CD8-positive, alpha-beta memory T cell (primary cell): Measurements from ENCODE around the gene USP40. TPM values are rescaled to one million over a fixed set of nuclear protein-coding genes. Genes with fewer than 3 reads are reported as not detected.

Experiments used
- CTCF ChIA-PET: fragments of 350-600 bp; sonication (Branson Sonifier 250); formaldehyde crosslinking; loops from one replicate; lab custom pipeline; 2021; ENCODE audit warnings: antibody characterized with exemption; lab: Charles Lee
- POLR2A ChIA-PET: fragments of 350-600 bp; sonication (Branson Sonifier 250); formaldehyde crosslinking; loops from one replicate; lab custom pipeline; 2021; ENCODE audit warnings: antibody characterized with exemption; lab: Charles Lee
- DNase-seq, 5 donors: peaks; one replicate each; pipeline versions ENCODE4 v3.0.0 to v3.0.0-alpha.2; 2020 to 2022; ENCODE audit warnings: mixed read lengths in 1 of 5
- H3K27ac ChIP-seq: one replicate; pipeline ENCODE4 v1.7.0; 2013; ENCODE audit warnings: low read depth, mild to moderate bottlenecking, low read length, moderate library complexity
- H3K27me3 ChIP-seq: 2 replicates; pipeline ENCODE4 v1.7.0; 2013; ENCODE audit warnings: low read length, mild to moderate bottlenecking; ENCODE audit not compliant: insufficient read depth, poor library complexity, severe bottlenecking
- H3K36me3 ChIP-seq: 2 replicates; pipeline ENCODE4 v1.7.0; 2013; ENCODE audit warnings: mild to moderate bottlenecking, low read length, moderate library complexity; ENCODE audit not compliant: insufficient read depth
- H3K4me1 ChIP-seq: 2 replicates; pipeline ENCODE4 v1.7.0; 2013; ENCODE audit warnings: mild to moderate bottlenecking, low read length, moderate library complexity; ENCODE audit not compliant: insufficient read depth
- H3K4me3 ChIP-seq: 2 replicates; pipeline ENCODE4 v1.7.0; 2013; ENCODE audit warnings: mild to moderate bottlenecking, low read length
- H3K9me3 ChIP-seq: 2 replicates; pipeline ENCODE4 v1.7.0; 2013; ENCODE audit warnings: mild to moderate bottlenecking, low read length
- H3K27ac Mint-ChIP-seq, 8 donors: one replicate each; pipeline ENCODE4 v1.8.0; 2020 to 2021; ENCODE audit warnings: mixed read lengths in 8 of 8, mild to moderate bottlenecking in 6 of 8, inconsistent platforms in 3 of 8, moderate library complexity in 3 of 8
- H3K27me3 Mint-ChIP-seq, 2 donors: one replicate each; pipeline ENCODE4 v1.8.0; 2020 to 2021; ENCODE audit warnings: mixed read lengths in 2 of 2, mild to moderate bottlenecking in 1 of 2, moderate library complexity in 1 of 2
- H3K36me3 Mint-ChIP-seq, 3 donors: one replicate each; pipeline ENCODE4 v1.8.0; 2020 to 2021; ENCODE audit warnings: mixed read lengths in 3 of 3, inconsistent platforms in 1 of 3, mild to moderate bottlenecking in 1 of 3
- H3K4me1 Mint-ChIP-seq, 3 donors: one replicate each; pipeline ENCODE4 v1.8.0; 2020 to 2021; ENCODE audit warnings: mixed read lengths in 3 of 3, inconsistent platforms in 1 of 3, mild to moderate bottlenecking in 1 of 3
- H3K4me3 Mint-ChIP-seq, 7 donors: one replicate each; pipeline ENCODE4 v1.8.0; 2020 to 2021; ENCODE audit warnings: mixed read lengths in 7 of 7, mild to moderate bottlenecking in 6 of 7, moderate library complexity in 4 of 7, inconsistent platforms in 2 of 7
- H3K9me3 Mint-ChIP-seq, 5 donors: one replicate each; pipeline ENCODE4 v1.8.0; 2020 to 2022; ENCODE audit warnings: mixed read lengths in 5 of 5, mild to moderate bottlenecking in 3 of 5, moderate library complexity in 2 of 5, inconsistent platforms in 1 of 5
- polyA plus RNA-seq: library from polyadenylated mRNA; unstranded; fragments of 300-500 nt; fragmentation: Illumina TruSeq; gene quantifications from one replicate; pipeline ENCODE4 v1.2.3, GENCODE V29; 2021
- total RNA-seq, 2 experiments: library from RNA; stranded (reverse); gene quantifications; one replicate each; pipeline ENCODE4 v1.2.3, GENCODE V29; 2021

Gene USP40
- total and polyA plus RNA-seq, 3 experiments from 2014 or later, result 5.4 to 14.8 (median 13.3) TPM

DNA sequence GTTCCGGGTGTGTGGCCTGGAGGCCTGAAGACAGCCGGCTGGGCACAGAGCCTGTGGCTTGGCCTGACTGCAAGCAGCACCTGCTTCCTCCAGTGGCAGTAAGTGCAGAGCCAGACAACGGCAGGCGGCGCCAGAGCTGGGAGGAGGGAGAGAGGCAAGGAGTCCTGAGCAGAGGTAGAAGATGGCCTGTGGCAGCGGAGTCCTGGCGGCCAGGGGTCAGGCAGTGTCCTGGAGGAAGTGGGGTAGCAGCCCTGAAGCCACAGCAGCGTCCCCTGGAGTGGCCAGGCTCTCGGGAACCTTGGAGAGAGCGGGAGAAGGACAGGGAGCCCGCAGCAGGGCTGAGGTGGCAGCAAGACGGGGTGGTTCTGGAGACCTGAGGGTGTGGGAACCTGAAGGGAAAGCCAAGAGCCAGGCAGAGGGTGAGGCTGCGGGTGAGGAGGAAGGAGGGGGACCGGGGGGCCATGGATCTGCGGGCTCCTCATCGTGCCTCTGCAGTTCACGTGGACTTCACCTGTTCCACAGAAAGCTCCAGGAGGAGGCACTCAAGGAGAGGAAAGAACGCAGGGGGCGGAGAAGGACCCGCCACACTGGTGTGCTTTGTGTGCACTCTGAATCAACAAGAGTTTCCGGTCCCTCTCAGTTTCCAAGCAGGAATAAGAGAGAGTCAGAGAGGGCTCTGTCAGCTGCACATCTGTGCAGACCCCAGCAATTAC is 85.9 kb downstream of the USP40 start:
- H3K9me3 ChIP-seq, result no peaks in the 10 kb centered on the region
- H3K36me3 Mint-ChIP-seq, result peaks cover 0 to 33% (median 9%) of the 10 kb centered on the region in 3 donors
- no peak overlapping the region for H3K27ac ChIP-seq
- H3K4me3 Mint-ChIP-seq, result no peak overlapping the region
- H3K4me3 ChIP-seq, result no peak overlapping the region
- ChIA-PET POLR2A (no interaction called here), CTCF (no interaction called here)
- peak overlapping the region in 1 of 8 donors; percentile 17 for H3K27ac Mint-ChIP-seq
- H3K27me3 ChIP-seq, result no peaks in the 10 kb centered on the region
- DNase-seq, result no peak
- no peaks in the 10 kb centered on the region for H3K4me1 ChIP-seq
- H3K27me3 Mint-ChIP-seq, result no peaks in the 10 kb centered on the region
- peaks cover 8% of the 10 kb centered on the region for H3K36me3 ChIP-seq
- no peaks in the 10 kb centered on the region for H3K9me3 Mint-ChIP-seq
- H3K4me1 Mint-ChIP-seq, result no peaks in the 10 kb centered on the region

DNA sequence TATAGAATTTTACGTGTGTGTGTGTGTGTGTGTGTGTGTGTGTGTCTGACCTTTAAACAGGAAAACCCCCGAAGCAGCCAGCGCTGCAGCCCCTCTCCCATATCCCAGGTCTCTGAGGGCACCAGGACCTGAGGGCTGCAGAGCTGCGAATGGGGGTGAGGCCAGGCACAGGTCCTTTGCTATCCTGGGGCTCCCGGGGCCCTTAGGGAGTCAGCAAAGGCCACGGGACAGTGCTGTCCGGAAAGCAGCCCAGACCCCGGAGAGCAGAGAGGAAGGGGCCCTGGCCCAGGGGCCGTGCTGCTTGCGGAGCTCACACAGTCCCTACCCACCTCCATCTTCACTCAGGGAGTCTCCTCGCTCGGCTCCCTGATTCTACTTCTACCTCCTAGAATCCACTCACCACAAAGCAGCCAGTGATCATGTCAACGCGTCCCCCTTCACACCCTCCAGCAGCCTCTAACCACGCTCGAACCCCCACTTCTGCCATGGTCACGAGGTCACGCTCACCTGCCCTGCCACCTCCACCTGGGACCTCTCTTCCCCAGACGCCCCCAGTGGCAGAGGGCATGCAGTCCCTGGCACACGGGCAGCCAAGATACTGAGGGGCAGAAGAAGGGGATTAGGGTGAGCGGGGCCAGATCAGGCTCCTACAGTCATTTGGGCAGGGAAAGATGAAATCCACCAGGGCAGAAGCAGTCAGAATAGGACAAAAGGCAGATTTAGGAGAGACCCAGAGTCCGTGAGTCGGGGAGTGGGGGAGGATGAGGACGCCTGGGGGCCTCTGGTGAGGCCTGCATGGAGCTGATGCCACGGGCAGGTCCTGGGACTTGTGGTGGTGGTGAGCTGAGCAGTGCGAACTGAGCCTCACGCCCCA is 86.7 kb downstream of the USP40 start:
- Histone ChIP-seq H3K9me3 (no peaks in the 10 kb centered on the region), H3K27ac (no peak overlapping the region), H3K36me3 (peaks cover 2% of the 10 kb centered on the region), H3K4me3 (no peak overlapping the region), H3K4me1 (no peaks in the 10 kb centered on the region), H3K27me3 (no peaks in the 10 kb centered on the region)
- H3K36me3 Mint-ChIP-seq, result peaks cover 0 to 25% (median 6%) of the 10 kb centered on the region in 3 donors
- H3K27me3 Mint-ChIP-seq, result no peaks in the 10 kb centered on the region
- DNase-seq, result no peak
- H3K27ac Mint-ChIP-seq, result peak overlapping the region in 1 of 8 donors; percentile 88
- CTCF ChIA-PET, result no interaction called here
- POLR2A ChIA-PET, result no interaction called here
- no peaks in the 10 kb centered on the region for H3K4me1 Mint-ChIP-seq
- no peaks in the 10 kb centered on the region for H3K9me3 Mint-ChIP-seq
- no peak overlapping the region for H3K4me3 Mint-ChIP-seq

DNA sequence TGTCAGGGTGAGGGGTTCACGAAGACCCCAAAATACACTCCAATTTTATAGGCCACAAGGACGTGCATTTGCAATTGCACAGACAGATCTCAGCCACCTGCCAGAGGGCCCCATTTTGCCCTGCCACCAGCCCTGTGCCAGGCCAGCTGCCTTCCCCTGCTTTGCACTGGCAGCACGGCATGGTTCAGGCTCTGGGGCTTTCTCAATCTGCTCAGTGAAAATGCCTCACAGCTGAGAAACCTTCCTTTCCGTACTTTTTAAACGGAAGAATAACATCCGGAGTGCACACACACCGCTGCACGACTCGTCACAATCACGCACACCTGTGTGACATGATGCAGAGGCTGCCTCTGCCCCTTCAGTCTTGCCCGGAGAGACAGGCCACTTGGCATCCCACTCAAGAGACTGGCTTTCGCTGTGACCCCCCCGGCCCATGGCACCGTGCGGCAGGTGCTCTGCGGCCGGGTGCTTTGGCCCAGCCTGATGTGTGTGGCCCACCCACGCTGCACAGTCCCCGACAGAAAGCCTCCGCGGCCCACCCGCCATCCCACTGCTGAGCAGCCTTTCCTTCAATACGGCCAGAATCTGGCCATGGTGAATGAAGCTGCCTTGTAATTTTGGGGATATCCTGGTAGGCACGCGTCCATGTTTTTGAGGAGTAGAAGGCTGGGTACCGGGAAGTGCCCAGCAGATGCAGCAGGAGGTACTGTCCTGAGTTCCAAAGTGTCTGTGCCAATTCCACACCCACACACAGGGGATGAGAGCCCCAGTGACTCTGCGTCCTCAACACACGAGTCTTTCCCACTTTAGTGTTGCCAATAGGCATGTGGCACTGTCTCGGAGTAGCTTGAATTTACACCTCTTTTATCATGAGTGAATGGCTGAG is 88.8 kb downstream of the USP40 start:
- ChIA-PET CTCF (no interaction called here), POLR2A (no interaction called here)
- DNase-seq, result no peak
- no peak overlapping the region for H3K4me3 ChIP-seq
- H3K27ac ChIP-seq, result no peak overlapping the region
- H3K9me3 ChIP-seq, result no peaks in the 10 kb centered on the region
- H3K27me3 ChIP-seq, result no peaks in the 10 kb centered on the region
- Mint-ChIP-seq H3K9me3 (no peaks in the 10 kb centered on the region), H3K4me3 (no peak overlapping the region), H3K36me3 (peaks cover 3 to 20% (median 6%) of the 10 kb centered on the region in 3 donors), H3K27ac (no peak overlapping the region), H3K27me3 (no peaks in the 10 kb centered on the region), H3K4me1 (no peaks in the 10 kb centered on the region)
- no peaks in the 10 kb centered on the region for H3K36me3 ChIP-seq
- no peaks in the 10 kb centered on the region for H3K4me1 ChIP-seq

DNA sequence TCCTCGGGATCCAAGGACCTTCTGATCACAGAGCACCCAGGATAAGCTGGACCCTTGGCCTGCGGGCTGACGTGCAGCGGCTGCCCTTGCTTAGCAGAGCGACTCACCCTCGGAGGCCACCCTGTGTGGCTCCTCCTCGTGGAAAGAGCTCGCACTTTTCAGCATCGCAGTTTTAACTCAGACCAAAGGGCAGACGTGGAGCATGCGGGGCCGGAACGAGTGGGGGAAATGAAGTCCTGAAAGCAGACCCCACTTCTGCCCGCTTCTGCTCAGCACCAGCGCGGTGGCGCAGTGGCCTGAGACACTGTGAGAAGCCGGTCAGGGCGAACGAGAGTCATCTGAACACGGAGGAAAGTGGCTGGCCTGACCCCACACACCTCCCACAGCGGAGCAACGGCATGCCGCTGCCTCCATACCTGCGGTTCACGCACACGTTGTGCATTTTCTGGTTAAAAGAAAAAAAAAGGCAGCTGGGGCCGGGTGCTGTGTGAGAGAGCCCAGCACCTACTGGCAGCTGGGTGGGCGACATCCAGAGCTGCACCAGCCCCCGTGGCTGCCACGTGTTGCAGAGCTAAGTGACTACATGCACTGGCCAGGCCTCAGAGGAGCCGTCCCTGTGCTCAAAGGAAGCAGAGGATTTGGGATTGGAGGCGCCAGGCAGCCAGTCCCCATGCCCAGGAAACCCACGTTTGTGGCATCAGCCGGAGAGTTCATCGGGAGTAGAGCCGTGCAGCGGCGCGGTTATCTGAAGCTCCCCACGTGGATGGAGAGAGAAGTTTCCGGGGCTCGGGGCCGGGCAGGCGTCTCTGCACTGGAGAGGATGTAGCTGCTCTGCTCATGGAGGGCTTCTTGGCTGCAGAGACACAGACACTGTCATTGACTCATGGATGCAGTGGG is 89.7 kb downstream of the USP40 start:
- Mint-ChIP-seq H3K27me3 (no peaks in the 10 kb centered on the region), H3K27ac (peak overlapping the region in 2 of 8 donors; percentile 42 to 51), H3K4me3 (no peak overlapping the region), H3K36me3 (peaks cover 12 to 28% (median 15%) of the 10 kb centered on the region in 3 donors), H3K4me1 (no peaks in the 10 kb centered on the region), H3K9me3 (no peaks in the 10 kb centered on the region)
- no peaks in the 10 kb centered on the region for H3K4me1 ChIP-seq
- no peak overlapping the region for H3K27ac ChIP-seq
- CTCF ChIA-PET, result interaction anchor here (1.4 kb wide), 1 partner anchor 13 kb away, joined by 3 read pairs; no protein-coding TSS in a partner anchor
- DNase-seq, result no peak
- H3K4me3 ChIP-seq, result no peak overlapping the region
- POLR2A ChIA-PET, result no interaction called here
- H3K9me3 ChIP-seq, result no peaks in the 10 kb centered on the region
- no peaks in the 10 kb centered on the region for H3K27me3 ChIP-seq
- H3K36me3 ChIP-seq, result peaks cover 9% of the 10 kb centered on the region

DNA sequence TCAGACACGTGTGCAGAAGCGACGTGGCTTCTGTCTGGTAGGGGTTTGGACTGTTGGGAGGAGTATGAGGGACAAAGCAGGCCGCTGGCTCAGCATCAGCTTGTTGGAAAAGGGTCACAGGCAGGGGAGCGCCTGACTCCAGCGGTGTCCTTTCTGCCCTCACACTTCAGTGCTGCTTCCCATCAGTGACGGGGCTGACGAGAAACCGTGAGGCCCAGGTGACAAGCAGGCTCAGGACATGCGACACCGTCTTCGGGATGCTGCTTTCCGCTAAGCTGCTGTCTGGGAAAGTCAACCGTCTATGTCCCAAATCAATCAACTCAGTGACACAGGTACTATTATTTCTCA is 90.5 kb downstream of the USP40 start:
- Histone ChIP-seq H3K4me3 (no peak overlapping the region), H3K4me1 (no peaks in the 10 kb centered on the region), H3K9me3 (no peaks in the 10 kb centered on the region), H3K27ac (no peak overlapping the region), H3K27me3 (no peaks in the 10 kb centered on the region), H3K36me3 (peaks cover 9% of the 10 kb centered on the region)
- Mint-ChIP-seq H3K4me3 (no peak overlapping the region), H3K27ac (peak overlapping the region in 1 of 8 donors; percentile 54), H3K27me3 (no peaks in the 10 kb centered on the region), H3K4me1 (no peaks in the 10 kb centered on the region), H3K9me3 (no peaks in the 10 kb centered on the region), H3K36me3 (peaks cover 12 to 35% (median 12%) of the 10 kb centered on the region in 3 donors)
- CTCF ChIA-PET, result interaction anchor here (1.4 kb wide), 1 partner anchor 12 kb away, joined by 3 read pairs; no protein-coding TSS in a partner anchor
- no peak for DNase-seq
- POLR2A ChIA-PET, result no interaction called here

DNA sequence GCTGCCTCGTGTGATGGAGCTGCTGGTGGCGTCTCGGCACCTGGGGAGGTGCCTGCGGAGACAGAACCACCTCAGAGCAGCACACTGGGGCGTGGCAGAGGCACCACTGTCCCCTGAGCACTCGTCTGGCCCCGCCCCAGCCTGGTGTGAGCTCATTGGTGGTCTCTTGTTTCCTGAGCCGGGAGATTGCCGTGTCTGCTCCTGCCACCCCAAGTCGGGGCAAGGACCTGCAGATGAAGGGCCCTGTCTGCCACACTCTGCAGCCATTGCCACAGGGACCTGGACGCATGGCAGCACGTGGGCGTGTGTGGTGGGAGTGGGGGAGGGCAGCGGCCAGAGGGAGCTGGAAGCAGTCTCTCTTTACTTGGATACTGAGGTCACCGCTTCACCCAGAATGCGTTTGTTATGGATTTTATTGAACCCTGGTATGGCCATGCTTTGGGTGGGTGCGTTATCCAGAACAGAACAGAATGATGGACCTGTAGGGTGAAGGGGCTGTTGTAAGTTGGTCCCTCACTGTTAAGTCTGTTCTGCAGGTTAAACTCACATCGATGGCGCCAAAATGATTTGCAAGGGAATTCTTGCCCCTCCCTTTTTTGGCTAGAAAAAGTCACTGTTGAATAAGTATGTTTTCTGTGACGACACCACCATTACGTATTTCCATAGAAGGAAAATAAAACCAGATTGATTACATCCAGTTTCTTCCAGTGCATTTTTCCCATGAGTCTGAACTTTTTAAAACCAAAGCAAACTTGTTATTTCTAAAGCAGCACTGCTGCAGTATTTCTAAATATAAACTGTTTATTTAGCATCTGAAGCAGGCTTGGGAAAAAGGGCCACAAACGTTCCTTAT is 92.0 kb downstream of the USP40 start:
- no peaks in the 10 kb centered on the region for H3K9me3 ChIP-seq
- no peaks in the 10 kb centered on the region for H3K27me3 Mint-ChIP-seq
- POLR2A ChIA-PET, result no interaction called here
- H3K4me1 ChIP-seq, result no peaks in the 10 kb centered on the region
- H3K4me3 ChIP-seq, result no peak overlapping the region
- H3K36me3 Mint-ChIP-seq, result peaks cover 12 to 49% (median 12%) of the 10 kb centered on the region in 3 donors
- peaks cover 9% of the 10 kb centered on the region for H3K36me3 ChIP-seq
- H3K4me1 Mint-ChIP-seq, result no peaks in the 10 kb centered on the region
- peak overlapping the region in 1 of 8 donors; percentile 70 for H3K27ac Mint-ChIP-seq
- no peaks in the 10 kb centered on the region for H3K9me3 Mint-ChIP-seq
- no peak overlapping the region for H3K27ac ChIP-seq
- H3K27me3 ChIP-seq, result no peaks in the 10 kb centered on the region
- DNase-seq, result no peak
- CTCF ChIA-PET, result no interaction called here
- no peak overlapping the region for H3K4me3 Mint-ChIP-seq
